ENCODE results near the gene VPS39. TPM values are rescaled to one million over a fixed set of nuclear protein-coding genes. Genes with fewer than 3 reads are reported as not detected.

Gene VPS39, protein sequence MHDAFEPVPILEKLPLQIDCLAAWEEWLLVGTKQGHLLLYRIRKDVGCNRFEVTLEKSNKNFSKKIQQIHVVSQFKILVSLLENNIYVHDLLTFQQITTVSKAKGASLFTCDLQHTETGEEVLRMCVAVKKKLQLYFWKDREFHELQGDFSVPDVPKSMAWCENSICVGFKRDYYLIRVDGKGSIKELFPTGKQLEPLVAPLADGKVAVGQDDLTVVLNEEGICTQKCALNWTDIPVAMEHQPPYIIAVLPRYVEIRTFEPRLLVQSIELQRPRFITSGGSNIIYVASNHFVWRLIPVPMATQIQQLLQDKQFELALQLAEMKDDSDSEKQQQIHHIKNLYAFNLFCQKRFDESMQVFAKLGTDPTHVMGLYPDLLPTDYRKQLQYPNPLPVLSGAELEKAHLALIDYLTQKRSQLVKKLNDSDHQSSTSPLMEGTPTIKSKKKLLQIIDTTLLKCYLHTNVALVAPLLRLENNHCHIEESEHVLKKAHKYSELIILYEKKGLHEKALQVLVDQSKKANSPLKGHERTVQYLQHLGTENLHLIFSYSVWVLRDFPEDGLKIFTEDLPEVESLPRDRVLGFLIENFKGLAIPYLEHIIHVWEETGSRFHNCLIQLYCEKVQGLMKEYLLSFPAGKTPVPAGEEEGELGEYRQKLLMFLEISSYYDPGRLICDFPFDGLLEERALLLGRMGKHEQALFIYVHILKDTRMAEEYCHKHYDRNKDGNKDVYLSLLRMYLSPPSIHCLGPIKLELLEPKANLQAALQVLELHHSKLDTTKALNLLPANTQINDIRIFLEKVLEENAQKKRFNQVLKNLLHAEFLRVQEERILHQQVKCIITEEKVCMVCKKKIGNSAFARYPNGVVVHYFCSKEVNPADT
- total RNA-seq = 50.1 and 61.4 TPM in 2 replicates

DNA sequence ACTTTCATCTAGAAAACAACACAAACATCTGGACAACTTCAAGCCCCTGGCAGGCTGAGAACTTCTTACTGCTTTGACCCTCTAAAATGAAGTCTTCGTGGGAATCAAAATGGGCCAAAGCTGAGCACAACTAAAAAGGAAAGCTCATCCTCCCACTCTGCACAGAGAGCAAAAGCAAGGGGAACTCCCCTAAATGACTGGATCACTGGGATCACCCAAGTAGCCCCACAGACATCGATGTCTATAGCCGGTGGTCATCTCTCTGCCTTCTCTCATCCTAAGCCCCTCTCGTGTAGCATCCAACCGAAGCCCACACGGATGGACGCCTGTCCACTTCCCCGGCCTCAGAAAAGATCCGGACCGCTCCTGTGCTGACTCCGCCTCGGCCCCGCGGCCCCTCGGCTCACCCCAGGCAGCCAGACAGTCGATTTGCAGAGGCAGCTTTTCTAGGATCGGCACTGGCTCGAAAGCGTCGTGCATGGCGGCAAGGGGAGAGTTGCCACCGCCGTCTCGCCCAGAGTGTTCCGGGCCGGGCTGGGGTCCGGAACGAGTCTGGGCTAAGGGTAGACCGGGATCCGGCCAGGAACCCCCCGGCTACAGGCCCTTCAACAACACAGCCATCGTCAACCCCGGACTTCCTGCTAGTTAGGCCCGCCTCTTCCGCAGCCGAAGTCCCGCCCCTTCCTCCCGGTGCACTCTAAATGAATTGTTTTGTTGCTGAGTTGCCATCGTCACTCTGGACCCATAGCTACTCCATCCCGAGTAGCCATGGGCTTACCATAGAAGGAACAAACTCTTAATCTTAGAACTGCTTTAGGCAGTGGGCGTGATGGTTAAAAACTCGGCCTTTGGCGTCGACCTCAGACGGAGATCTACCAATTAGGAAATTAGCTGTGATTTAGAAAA lies at the start of gene VPS39:
TSS of gene VPS39 (minus strand) at position 631 of the 906 bp plus-strand sequence. CDS start at position 480, 151 bp downstream.

DNA sequence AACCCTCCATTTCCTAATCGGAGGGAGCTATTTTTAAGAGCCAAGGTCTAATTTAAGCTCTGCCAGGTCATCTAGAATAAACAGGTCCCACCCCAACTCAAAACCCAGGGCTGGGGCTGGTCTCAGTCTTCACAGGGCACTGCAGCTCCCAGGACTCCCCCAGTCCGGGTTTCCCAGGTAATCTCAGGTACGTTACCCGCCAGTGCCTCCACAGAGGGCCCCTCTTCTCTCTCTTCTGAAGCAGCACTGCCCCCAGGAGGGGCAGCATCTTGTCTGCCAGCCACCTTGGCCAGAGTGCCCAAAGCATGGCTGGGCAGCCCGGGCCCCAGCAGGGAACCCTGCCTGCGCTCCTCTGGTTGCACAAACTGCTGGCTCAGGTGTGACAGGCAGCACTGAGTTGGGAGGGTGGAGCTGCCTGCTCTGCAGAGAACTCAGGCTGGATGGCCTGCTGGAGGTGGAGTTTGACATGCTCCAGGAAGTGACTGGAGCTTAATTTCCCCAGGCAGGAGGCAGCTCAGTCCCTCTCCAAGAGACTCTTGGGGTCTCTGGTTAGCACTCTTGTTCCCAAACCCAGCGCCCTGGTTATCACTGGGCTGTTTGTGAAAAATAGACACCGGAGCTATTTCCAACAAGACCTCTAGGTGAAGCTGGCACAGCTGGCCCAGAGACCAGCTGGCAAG lies 51.7 kb downstream of the VPS39 start, which contains the start of gene PLA2G4F:
TSS of gene PLA2G4F (minus strand) at position 394 of the 680 bp plus-strand sequence. CDS start at position 307, 87 bp downstream.

Other genes with a start within 250 kb of the VPS39 start
- gene EHD4, start 235.7 kb downstream of the VPS39 start, total RNA-seq = 21.9 and 28.0 TPM in 2 replicates
- gene PLA2G4E, start 187.3 kb downstream of the VPS39 start, total RNA-seq = not detected in 2 replicates
- gene PLA2G4D, start 113.7 kb downstream of the VPS39 start, total RNA-seq = not detected in 2 replicates
- 0.12 TPM in 1 of 2 replicates, not detected in the other for gene PLA2G4F, start 51.7 kb downstream of the VPS39 start, total RNA-seq
- gene GANC, start 64.9 kb upstream of the VPS39 start, total RNA-seq = 19.5 and 19.9 TPM in 2 replicates
- gene TMEM87A, start 65.1 kb upstream of the VPS39 start, total RNA-seq = 62.4 and 68.0 TPM in 2 replicates
- 0.44 and 1.6 TPM in 2 replicates for gene CAPN3, start 151.2 kb upstream of the VPS39 start, total RNA-seq

Data from uterine smooth muscle cell (primary cell).